Measurements from ENCODE around the gene GIMAP5. TPM values are rescaled to one million over a fixed set of nuclear protein-coding genes. Genes with fewer than 3 reads are reported as not detected.
A peak's percentile ranks its signal among the peaks of the same experiment; 100 is the strongest.

Gene GIMAP5
- total and polyA plus RNA-seq, 10 of the 15 experiments (the other 5 are each of a cell fraction or from before 2014, with no cell fraction given) = 3.7 to 9.1 (median 6.7) TPM

- TF ChIP-seq ZBTB40 (IDR thresholded peaks at IDR 0.05; ENCODE audit: borderline replicate concordance) = no peak
- TF ChIP-seq ATF7 (IDR thresholded peaks at IDR 0.05; ENCODE audit: low read depth) = peak; percentile 17; the same call in 1 of the 2 replicates
- TF ChIP-seq, protein P1, sequence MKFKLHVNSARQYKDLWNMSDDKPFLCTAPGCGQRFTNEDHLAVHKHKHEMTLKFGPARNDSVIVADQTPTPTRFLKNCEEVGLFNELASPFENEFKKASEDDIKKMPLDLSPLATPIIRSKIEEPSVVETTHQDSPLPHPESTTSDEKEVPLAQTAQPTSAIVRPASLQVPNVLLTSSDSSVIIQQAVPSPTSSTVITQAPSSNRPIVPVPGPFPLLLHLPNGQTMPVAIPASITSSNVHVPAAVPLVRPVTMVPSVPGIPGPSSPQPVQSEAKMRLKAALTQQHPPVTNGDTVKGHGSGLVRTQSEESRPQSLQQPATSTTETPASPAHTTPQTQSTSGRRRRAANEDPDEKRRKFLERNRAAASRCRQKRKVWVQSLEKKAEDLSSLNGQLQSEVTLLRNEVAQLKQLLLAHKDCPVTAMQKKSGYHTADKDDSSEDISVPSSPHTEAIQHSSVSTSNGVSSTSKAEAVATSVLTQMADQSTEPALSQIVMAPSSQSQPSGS (IDR thresholded peaks at IDR 0.05; ENCODE audit: low read length) = peak; percentile 78
- 0 out of 2 replicates have a peak, but pooled peaks have one; percentile 33 for TF ChIP-seq NFIC (IDR thresholded peaks at IDR 0.05; ENCODE audit: low read depth, low read length)
- TF ChIP-seq YY1 (IDR thresholded peaks at IDR 0.05; ENCODE audit: low read depth, low read length) = no peak
- TF ChIP-seq, protein P2, sequence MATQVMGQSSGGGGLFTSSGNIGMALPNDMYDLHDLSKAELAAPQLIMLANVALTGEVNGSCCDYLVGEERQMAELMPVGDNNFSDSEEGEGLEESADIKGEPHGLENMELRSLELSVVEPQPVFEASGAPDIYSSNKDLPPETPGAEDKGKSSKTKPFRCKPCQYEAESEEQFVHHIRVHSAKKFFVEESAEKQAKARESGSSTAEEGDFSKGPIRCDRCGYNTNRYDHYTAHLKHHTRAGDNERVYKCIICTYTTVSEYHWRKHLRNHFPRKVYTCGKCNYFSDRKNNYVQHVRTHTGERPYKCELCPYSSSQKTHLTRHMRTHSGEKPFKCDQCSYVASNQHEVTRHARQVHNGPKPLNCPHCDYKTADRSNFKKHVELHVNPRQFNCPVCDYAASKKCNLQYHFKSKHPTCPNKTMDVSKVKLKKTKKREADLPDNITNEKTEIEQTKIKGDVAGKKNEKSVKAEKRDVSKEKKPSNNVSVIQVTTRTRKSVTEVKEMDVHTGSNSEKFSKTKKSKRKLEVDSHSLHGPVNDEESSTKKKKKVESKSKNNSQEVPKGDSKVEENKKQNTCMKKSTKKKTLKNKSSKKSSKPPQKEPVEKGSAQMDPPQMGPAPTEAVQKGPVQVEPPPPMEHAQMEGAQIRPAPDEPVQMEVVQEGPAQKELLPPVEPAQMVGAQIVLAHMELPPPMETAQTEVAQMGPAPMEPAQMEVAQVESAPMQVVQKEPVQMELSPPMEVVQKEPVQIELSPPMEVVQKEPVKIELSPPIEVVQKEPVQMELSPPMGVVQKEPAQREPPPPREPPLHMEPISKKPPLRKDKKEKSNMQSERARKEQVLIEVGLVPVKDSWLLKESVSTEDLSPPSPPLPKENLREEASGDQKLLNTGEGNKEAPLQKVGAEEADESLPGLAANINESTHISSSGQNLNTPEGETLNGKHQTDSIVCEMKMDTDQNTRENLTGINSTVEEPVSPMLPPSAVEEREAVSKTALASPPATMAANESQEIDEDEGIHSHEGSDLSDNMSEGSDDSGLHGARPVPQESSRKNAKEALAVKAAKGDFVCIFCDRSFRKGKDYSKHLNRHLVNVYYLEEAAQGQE (IDR thresholded peaks at IDR 0.05; ENCODE audit: low read depth, low read length) = no peak
- TF ChIP-seq CBX5 (IDR thresholded peaks at IDR 0.05; ENCODE audit: low read depth) = no peak
- peak; percentile 70; the same call in 1 of the 2 replicates for TF ChIP-seq BCL11A (IDR thresholded peaks at IDR 0.05; ENCODE audit: low read depth, low read length)
- no peak for TF ChIP-seq SPI1 (IDR thresholded peaks at IDR 0.05; ENCODE audit: borderline replicate concordance, insufficient read depth, low read depth, low read length)
- TF ChIP-seq TCF7 (IDR thresholded peaks at IDR 0.05; ENCODE audit: borderline replicate concordance) = no peak
- TF ChIP-seq ZBED1 (IDR thresholded peaks at IDR 0.05; ENCODE audit: borderline replicate concordance) = no peak
- TF ChIP-seq FOXM1 (IDR thresholded peaks at IDR 0.05; ENCODE audit: low read depth, low read length) = peak; percentile 44; the same call in 1 of the 2 replicates
- no peak for TF ChIP-seq KLF5 (IDR thresholded peaks at IDR 0.05; ENCODE audit: partially characterized antibody)
- TF ChIP-seq ZZZ3 (IDR thresholded peaks at IDR 0.05; ENCODE audit: control insufficient read depth, insufficient read length, low read depth) = peak; percentile 97
- no peak for TF ChIP-seq CBFB (IDR thresholded peaks at IDR 0.05; ENCODE audit: low read depth)
- no peak for TF ChIP-seq TARDBP (IDR thresholded peaks at IDR 0.05; ENCODE audit: borderline replicate concordance)
- TF ChIP-seq, protein P3, sequence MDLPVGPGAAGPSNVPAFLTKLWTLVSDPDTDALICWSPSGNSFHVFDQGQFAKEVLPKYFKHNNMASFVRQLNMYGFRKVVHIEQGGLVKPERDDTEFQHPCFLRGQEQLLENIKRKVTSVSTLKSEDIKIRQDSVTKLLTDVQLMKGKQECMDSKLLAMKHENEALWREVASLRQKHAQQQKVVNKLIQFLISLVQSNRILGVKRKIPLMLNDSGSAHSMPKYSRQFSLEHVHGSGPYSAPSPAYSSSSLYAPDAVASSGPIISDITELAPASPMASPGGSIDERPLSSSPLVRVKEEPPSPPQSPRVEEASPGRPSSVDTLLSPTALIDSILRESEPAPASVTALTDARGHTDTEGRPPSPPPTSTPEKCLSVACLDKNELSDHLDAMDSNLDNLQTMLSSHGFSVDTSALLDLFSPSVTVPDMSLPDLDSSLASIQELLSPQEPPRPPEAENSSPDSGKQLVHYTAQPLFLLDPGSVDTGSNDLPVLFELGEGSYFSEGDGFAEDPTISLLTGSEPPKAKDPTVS (IDR thresholded peaks at IDR 0.05; ENCODE audit: low read depth, low read length) = no peak
- TF ChIP-seq MEF2B (IDR thresholded peaks at IDR 0.05; ENCODE audit: partially characterized antibody, poor library complexity, severe bottlenecking) = peak; percentile 94
- no peak for TF ChIP-seq NFYB (IDR thresholded peaks at IDR 0.05; ENCODE audit: insufficient read depth, low read depth, low read length)
Observed at GRCh38 chr7:150755473-150756099, 18.4 kb downstream of the GIMAP5 start (continued).
